Gastroesophageal sphincter (tissue), 4 donors: ENCODE data around the gene MAGT1. TPM values are rescaled to one million over a fixed set of nuclear protein-coding genes. Genes with fewer than 3 reads are reported as not detected.
A peak's percentile ranks its signal among the peaks of the same experiment; 100 is the strongest.
"Not testable (repeated sequence)": the region's sequence is repeated elsewhere in the genome, so short reads cannot be mapped to it uniquely, and the experiment has no call there.

ENCODE experiments used
- ATAC-seq: fragments of 150-250 bp; one replicate; pipeline ENCODE4 v1.9.1; 2016; ENCODE audit warnings: mild to moderate bottlenecking, moderate library complexity
- H3K27ac ChIP-seq, 4 donors: fragments of 200-600 bp; sonication (generic) in 3 of 4; 1 replicate in 3 of 4; 2 replicates in 1 of 4; pipeline ENCODE4 v1.5.1; 2016 to 2019
- H3K27me3 ChIP-seq: fragments of 200-600 bp; sonication (generic); one replicate; pipeline ENCODE4 v1.5.1; 2019
- H3K36me3 ChIP-seq, 2 donors: fragments of 200-600 bp; sonication (generic); one replicate each; pipeline ENCODE4 v1.5.1; 2019; ENCODE audit warnings: control low read depth in 1 of 2
- H3K4me1 ChIP-seq, 3 donors: fragments of 200-600 bp; sonication (generic); 1 replicate in 2 of 3; 2 replicates in 1 of 3; pipeline ENCODE4 v1.5.1; 2016 to 2019; ENCODE audit warnings: control low read depth in 2 of 3
- H3K4me3 ChIP-seq, 2 donors: fragments of 200-600 bp; sonication (generic); one replicate each; pipeline ENCODE4 v1.5.1; 2019; ENCODE audit warnings: mild to moderate bottlenecking in 1 of 2, moderate library complexity in 1 of 2
- H3K9me3 ChIP-seq, 3 donors: fragments of 200-600 bp; sonication (generic); one replicate each; pipeline ENCODE4 v1.5.1; 2017 to 2019; ENCODE audit warnings: control low read depth in 2 of 3
- EP300 ChIP-seq: sonication (generic); formaldehyde crosslinking; IDR thresholded peaks from one replicate; pipeline ENCODE4 v1.6.1; 2017; ENCODE audit warnings: antibody characterized with exemption, mild to moderate bottlenecking
- POLR2A ChIP-seq, 2 donors: fragments of 450-650 bp; IDR thresholded peaks; one replicate each; pipeline ENCODE4 v1.6.1; 2017; ENCODE audit warnings: antibody characterized with exemption in 2 of 2, mild to moderate bottlenecking in 2 of 2, moderate library complexity in 1 of 2
- POLR2AphosphoS5 ChIP-seq: sonication (generic); formaldehyde crosslinking; IDR thresholded peaks from one replicate; pipeline ENCODE4 v1.6.1; 2017; ENCODE audit warnings: antibody characterized with exemption
- WGBS, 2 donors: methylation state at CpG; one replicate each; pipeline ENCODE4 v1.1.5; 2018; ENCODE audit warnings: low coverage in 1 of 2; 5-methylcytosine and 5-hydroxymethylcytosine counted together
- total RNA-seq, 4 donors: library from RNA; depleted of rRNA; stranded (reverse); fragments of >200 nt; gene quantifications; one replicate each; pipeline ENCODE4 v1.1.0, GENCODE V29; 2016
- TF ChIP-seq, protein P1 (sequence below), 4 experiments: fragments of 200-600 bp in 2 of 4; fragments of 450-650 bp in 2 of 4; sonication (generic) in 1 of 4; IDR thresholded peaks; one replicate each; pipeline ENCODE4 v1.5.1; 2017 to 2019; ENCODE audit warnings: antibody characterized with exemption in 4 of 4, mild to moderate bottlenecking in 2 of 4, moderate library complexity in 2 of 4

MAGT1 gene
- 10 to 100 TPM; 23.6 to 37.8 (median 31.9) TPM for total RNA-seq

DNA sequence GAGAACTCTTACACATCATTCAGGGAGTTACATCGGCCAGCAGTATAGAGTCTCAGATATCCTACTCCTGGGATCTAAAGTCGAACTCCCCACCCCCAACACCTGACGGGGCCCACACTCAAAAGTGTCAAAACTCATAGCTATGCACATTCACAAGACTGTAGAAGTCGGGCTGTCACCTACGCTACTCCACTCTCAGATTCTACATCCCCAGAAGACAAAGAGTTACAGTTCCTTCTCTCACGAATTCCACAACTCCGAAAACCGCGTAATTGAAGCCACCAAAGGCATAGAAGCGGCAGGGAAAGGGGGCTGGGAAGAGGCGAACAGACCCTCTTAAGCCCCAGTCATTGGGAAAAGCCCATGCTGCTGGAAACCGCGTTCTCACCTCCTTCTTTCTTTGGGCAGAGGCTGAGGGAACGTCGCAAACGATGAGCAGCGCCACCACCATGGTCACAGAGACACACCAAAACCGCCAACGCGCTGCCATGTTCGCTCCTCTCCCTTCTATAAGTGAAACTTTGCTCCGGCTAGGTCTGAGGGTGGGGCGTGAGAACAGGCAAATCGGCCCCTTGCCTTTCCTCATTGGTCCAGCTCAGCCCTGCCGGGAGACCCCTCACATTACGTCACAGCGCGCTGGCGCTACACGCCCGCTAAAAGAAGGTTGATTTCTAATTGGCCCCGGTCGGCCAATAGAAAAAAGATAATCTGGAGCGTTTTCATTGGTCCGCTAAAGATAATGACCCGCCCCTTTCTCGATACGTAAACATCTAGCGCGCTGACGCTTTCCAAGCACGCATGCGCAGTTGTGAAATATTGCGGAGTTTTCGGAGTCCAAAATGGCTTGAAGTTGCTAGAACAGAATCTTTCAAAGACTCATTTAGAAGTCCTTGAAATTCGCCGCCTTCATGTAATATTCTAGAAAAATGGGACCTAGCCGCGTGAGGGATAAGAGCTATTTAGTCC lies at the start of gene MAGT1:
Gene MAGT1, minus strand, starts transcription at position 515 of the 966 bp plus-strand sequence. Its CDS starts 25 bp downstream, at position 490.
- Histone ChIP-seq H3K4me3 (peak within 1 kb of the TSS; percentile 64 to 100), H3K36me3 (no peaks in the 10 kb centered on the region), H3K4me1 (peaks cover 0 to 24% (median 6%) of the 10 kb centered on the region in 3 donors), H3K27ac (peak within 1 kb of the TSS; percentile 91 to 100 (median 92)), H3K9me3 (no peaks in the 10 kb centered on the region), H3K27me3 (no peaks in the 10 kb centered on the region)
- peak; percentile 97 for ATAC-seq
- WGBS, 2 donors: 0 to 45% methylated on average over 9 to 37 of the region's 49 CpGs
- TF ChIP-seq, protein P1, sequence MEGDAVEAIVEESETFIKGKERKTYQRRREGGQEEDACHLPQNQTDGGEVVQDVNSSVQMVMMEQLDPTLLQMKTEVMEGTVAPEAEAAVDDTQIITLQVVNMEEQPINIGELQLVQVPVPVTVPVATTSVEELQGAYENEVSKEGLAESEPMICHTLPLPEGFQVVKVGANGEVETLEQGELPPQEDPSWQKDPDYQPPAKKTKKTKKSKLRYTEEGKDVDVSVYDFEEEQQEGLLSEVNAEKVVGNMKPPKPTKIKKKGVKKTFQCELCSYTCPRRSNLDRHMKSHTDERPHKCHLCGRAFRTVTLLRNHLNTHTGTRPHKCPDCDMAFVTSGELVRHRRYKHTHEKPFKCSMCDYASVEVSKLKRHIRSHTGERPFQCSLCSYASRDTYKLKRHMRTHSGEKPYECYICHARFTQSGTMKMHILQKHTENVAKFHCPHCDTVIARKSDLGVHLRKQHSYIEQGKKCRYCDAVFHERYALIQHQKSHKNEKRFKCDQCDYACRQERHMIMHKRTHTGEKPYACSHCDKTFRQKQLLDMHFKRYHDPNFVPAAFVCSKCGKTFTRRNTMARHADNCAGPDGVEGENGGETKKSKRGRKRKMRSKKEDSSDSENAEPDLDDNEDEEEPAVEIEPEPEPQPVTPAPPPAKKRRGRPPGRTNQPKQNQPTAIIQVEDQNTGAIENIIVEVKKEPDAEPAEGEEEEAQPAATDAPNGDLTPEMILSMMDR (IDR thresholded peaks at IDR 0.05): no peak
- TF ChIP-seq POLR2A (IDR thresholded peaks at IDR 0.05) (peak; percentile 78 to 86), EP300 (no peak), POLR2AphosphoS5 (peak; percentile 96)

DNA sequence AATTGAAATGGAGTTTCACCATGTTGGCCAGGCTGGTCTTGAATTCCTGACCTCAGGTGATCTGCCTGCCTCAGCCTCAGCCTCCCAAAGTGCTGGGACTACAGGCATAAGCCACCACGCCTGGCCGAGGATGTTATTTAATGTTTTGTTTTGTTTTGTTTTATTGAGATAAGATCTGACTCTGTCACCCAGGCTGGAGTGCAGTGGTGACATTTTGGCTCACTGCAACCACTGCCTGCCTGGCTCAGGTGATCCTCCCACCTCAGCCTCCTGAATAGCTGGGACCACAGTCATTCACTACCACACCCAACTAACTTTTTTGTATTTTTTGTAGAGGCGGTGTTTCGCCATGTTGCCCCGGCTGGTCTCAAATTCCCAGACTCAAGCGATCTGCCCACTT lies 49.8 kb upstream of the MAGT1 start:
- peaks cover 0 to 11% (median 0%) of the 10 kb centered on the region in 3 donors for H3K4me1 ChIP-seq
- WGBS, 2 donors: 80 to 100% methylated on average over 1 to 4 of the region's 6 CpGs
- H3K9me3 ChIP-seq, ATAC-seq, H3K4me3 ChIP-seq, H3K36me3 ChIP-seq, H3K27ac ChIP-seq, H3K27me3 ChIP-seq: not testable (repeated sequence)

DNA sequence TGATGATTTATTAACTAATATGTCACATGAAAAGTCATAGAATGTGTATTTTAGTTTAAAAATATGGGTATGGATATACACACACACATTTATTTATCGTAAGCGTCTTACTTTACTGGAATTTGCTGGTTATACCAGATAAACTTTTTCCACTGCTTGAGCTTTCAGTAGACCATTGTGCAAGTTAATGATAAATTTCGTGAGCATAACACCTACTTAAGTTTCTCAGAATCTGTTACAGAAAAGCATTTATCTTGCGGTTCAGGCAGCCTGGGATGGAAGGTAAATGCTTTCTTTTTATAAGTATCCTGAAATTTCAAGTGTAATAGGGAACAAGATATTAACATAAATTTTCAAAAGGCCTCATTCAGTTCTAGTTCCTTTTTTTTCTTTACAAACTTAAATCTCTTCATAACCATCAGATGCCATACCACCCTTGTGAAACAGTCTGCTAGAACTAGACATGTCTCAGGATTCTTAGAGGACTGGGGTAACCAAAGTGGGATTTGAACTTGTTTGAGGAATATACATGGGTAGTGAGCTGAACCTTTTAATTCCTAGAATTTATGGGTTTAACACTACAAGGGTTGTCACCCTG lies 42.9 kb upstream of the MAGT1 start:
- Histone ChIP-seq H3K36me3 (no peaks in the 10 kb centered on the region), H3K27me3 (no peaks in the 10 kb centered on the region), H3K4me1 (peaks cover 0 to 12% (median 0%) of the 10 kb centered on the region in 3 donors), H3K27ac (no peak overlapping the region), H3K9me3 (no peaks in the 10 kb centered on the region), H3K4me3 (no peak overlapping the region)
- ATAC-seq: no peak
- 56 to 77% methylated on average over 4 of the region's 4 CpGs for WGBS, 2 donors
- TF ChIP-seq POLR2AphosphoS5 (no peak), POLR2A (IDR thresholded peaks at IDR 0.05) (no peak), EP300 (no peak)
- TF ChIP-seq, protein P1 (IDR thresholded peaks at IDR 0.05): no peak

DNA sequence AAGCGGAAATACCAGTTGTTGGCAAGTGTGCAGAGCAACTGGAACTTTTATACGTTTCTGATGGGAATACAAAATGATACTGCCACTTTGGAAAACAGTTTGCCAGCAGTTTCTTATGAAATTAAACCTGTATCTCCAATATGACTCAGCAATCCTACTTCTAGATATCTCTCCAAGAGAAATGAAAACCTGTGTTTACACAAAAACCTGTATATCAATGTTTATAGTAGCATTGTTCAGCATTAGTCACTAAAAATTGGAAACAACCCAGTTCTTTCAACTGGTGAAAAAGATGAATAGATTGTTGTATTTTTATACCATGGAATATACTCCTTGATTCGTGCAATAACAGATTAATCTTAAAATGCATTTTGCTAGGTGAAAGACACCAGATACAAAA lies 42.1 kb upstream of the MAGT1 start:
- H3K4me3 ChIP-seq: no peak overlapping the region
- H3K4me1 ChIP-seq: peaks cover 0 to 12% (median 0%) of the 10 kb centered on the region in 3 donors
- H3K9me3 ChIP-seq: no peaks in the 10 kb centered on the region
- no peaks in the 10 kb centered on the region for H3K36me3 ChIP-seq
- H3K27ac ChIP-seq: peak overlapping the region in 1 of 4 donors; percentile 11
- no peak for ATAC-seq
- H3K27me3 ChIP-seq: no peaks in the 10 kb centered on the region
- 20 to 27% methylated on average over 3 of the region's 3 CpGs for WGBS, 2 donors
- TF ChIP-seq POLR2AphosphoS5 (peak; percentile 14), POLR2A (IDR thresholded peaks at IDR 0.05) (no peak)
- TF ChIP-seq, protein P1 (IDR thresholded peaks at IDR 0.05): no peak

DNA sequence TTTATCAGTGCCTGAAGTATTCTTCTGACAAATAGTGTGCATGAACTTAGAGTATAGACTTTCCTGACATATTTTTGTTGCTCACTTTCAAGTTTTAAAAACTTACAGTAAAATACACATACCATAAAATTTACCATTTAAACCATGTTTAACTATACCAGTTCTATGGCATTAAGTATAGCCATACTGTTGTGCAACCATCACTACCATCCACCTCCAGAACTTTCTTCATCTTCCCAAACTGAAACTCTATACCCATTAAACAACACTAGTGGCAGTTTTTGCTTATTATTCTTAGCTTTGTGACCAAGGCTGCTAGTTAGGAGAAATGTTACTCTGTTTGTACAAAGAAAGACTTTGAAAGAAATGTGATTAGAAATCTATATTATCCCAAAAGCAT lies 41.1 kb upstream of the MAGT1 start:
- Histone ChIP-seq H3K27ac (no peak overlapping the region), H3K36me3 (no peaks in the 10 kb centered on the region), H3K9me3 (no peaks in the 10 kb centered on the region), H3K4me1 (peaks cover 0 to 12% (median 0%) of the 10 kb centered on the region in 3 donors), H3K4me3 (no peak overlapping the region), H3K27me3 (no peaks in the 10 kb centered on the region)
- no peak for ATAC-seq
- TF ChIP-seq, protein P1 (IDR thresholded peaks at IDR 0.05): no peak
- TF ChIP-seq EP300 (no peak), POLR2A (IDR thresholded peaks at IDR 0.05) (no peak), POLR2AphosphoS5 (no peak)
